GM19438 (cell line): ENCODE measurements around the gene KIAA0825.
A peak's percentile ranks its signal among the peaks of the same experiment; 100 is the strongest.
"Not testable (repeated sequence)": the region's sequence is repeated elsewhere in the genome, so short reads cannot be mapped to it uniquely, and the experiment has no call there.

Experiments used
- ATAC-seq: cut with Tn5 transposase; IDR thresholded peaks from one replicate; pipeline ENCODE4 v1.9.1; 2021; ENCODE audit warnings: low read depth; ENCODE audit not compliant: unreplicated experiment

Gene KIAA0825

GRCh38 chr5:94196953-94197352 is 421.5 kb downstream of the KIAA0825 start:
- no peak for ATAC-seq

GRCh38 chr5:94192658-94193391 is 425.6 kb downstream of the KIAA0825 start:
- ATAC-seq = no peak

DNA sequence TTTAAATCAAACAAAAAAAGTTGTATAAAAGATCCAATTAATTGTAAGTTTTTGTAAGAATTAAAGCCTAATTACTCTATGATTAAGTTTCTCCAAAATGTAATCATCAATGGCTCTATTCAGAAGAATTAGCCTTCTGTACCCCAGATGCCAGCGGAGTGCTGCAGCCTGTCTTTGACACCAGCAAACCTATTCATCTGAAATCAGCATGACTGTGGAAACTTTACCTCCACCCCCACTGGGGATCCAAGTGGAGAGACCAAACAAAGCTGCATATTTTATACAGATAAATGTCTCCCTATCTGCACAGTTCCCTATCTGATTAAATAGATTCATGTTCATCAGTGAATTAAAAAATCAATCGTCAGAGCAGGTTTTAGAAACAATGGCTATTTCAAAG is 426.8 kb downstream of the KIAA0825 start:
- ATAC-seq = no peak

DNA sequence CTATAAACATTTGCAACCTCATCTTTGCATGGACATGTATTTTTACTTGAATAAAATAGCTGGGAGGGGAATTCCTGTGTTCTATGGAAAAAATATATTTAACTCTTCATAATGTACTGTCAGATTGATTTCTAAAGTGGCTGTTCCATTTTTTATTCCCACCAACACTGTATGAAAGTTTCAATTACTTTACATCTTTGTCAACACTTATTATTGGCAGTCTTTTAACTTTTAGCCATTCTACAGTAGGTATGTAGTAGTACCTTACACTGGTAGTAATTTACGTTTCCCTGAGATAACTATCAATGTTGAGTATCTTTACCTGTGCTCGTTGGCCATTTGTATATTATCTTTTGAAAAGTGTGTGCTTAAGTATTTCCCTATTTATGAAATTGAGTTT is 429.7 kb downstream of the KIAA0825 start:
- ATAC-seq = no peak

- no peak for ATAC-seq
Measured at GRCh38 chr5:94184870-94185269, 433.5 kb downstream of the KIAA0825 start.

DNA sequence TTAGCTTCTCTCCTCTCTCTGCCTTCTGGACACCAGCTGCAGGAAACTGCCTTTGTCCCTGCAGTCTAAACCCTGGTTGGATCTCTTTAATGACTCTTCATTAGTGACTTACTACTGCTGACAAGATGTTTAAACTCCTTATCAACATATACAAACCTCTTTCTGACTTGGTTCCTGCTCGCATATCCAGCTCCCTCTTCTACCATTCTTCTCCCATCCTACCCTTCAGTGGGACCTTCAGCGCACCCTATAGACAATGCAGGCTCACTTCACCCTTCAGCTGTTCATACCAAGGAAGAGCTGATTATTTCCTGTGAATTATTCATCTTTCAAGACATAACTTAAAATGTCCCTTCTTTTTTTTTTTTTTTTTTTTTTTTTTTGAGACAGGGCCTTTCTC is 436.5 kb downstream of the KIAA0825 start:
- ATAC-seq = no peak

GRCh38 chr5:94180761-94181160 is 437.6 kb downstream of the KIAA0825 start:
- ATAC-seq = no peak

GRCh38 chr5:94175912-94176311 is 442.5 kb downstream of the KIAA0825 start:
- no peak for ATAC-seq

GRCh38 chr5:94174748-94175411 is 443.5 kb downstream of the KIAA0825 start:
- ATAC-seq = no peak

GRCh38 chr5:94173100-94173499 is 445.3 kb downstream of the KIAA0825 start:
- no peak for ATAC-seq

DNA sequence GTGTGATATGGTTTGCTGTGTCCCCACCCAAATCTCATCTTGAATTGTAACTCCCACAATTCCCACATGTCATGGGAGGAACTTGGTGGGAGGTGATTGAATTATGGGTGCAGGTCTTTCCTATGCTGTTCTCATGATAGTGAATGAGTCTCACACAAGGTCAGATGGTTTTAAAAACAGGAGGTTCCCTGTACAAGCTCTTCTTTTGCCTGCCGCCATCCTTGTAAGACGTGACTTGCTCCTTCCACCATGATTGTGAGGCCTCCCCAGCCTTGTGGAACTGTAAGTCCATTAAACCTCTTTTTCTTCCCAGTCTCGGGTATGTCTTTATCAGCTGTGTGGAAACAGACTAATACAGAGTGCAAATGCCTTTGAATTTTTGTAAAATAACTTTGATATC is 447.3 kb downstream of the KIAA0825 start:
- ATAC-seq = not testable (repeated sequence)

DNA sequence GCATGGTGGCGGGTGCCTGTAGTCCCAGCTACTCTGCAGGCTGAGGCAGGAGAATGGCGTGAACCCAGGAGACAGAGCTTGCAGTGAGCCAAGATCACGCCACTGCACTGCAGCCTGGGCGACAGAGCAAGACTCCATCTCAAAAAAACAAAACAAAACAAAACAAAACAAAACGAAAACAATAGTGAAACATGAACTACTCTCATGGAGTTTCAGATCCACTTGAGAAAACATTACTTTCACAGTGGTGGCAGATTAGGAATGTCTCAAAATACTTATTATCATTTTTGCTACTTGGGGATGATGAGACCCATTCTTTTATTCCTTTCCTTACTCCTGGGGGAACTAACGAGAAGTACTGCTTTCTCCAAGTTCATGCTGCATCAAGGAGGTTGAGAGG is 448.2 kb downstream of the KIAA0825 start:
- ATAC-seq = peak; percentile 90

DNA sequence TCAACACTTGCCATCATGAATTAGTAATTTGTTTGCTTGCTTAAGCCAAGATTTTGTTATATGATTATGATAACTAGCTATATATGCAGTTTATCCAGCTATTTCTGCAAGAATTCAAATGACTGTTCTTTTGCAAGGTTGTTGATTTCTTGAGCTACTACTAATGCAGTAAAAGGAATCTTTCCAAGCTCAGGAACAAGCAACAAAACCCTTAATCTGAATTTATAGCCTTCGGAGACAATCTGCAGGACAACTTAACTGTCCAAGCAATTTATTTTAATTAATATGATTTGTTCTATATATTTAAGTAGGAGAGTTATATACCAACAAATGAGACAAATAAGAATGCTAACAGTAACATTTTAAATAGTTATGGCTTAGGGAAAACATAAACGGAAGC is 450.3 kb downstream of the KIAA0825 start:
- no peak for ATAC-seq

DNA sequence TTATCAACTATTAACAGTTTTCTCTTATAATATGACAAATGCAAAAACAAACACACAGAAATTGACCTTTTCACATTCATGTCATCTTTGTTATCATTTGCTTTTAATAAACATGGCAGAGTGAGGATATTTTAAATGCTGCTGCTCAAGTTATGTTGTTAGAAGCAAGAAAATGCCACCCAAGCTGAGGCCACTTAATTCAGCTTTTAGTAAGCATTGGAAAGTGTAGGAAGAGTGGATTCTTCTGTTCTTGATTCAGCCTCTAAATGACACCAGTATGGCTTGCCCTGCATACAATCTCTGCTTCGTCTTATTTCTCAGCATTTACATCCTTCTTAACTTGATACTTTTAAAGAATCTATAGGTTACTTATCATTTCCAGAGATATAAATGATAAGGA is 456.6 kb downstream of the KIAA0825 start:
- ATAC-seq = no peak

GRCh38 chr5:94159144-94159543 is 459.3 kb downstream of the KIAA0825 start:
- ATAC-seq = no peak

- ATAC-seq = no peak
Measured at GRCh38 chr5:94157704-94158539, 460.5 kb downstream of the KIAA0825 start.

DNA sequence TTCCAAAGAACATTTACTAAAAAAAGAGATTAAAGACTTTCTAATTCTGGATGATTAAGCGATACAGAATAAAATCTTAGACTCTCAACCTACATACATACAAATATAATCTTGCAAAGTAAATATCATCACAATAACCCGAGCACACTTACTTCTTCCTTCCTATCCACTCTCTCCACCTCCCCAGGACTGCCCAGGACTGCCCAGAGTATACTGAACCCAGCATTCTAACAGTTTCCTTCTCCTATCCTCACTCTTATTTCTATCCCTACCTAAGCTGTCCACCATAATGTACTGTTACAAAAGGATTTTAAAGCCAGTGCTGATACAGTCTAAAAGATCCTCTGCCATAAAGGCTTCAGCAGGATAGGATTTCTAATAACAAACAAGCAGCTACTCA is 463.7 kb downstream of the KIAA0825 start:
- no peak for ATAC-seq

DNA sequence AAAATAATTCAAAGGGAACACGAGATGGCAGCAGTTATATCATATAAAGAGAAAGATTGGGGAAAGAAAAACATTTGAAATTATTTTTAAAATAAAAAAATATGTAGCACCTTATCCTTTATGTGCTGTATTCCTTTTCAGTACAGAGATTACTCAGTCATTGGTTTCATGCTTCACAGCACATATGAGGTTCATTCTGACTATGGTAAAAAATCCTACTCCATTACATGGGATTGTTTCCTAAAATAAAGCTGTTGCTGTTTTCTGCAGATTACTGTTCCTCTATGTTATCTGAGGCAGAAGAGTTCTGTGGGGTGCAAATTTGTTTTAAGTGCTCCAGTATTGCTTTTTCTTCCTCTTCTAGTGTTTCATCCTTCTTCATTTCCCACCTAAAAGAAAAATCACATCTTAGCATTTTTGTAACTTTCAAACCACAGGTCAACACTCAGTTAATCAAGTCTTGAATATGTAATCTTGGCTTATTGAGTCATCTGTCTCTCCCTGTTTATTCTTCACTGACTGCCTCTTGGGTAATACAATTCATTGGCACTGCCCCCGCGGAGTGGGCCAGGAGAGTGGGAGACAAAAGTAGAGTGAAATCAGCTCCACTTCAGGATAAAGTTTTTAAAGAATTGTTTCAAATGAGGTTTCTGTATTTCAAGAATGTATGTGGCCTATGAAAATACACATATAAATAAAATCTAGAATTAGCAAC is 464.5 kb downstream of the KIAA0825 start:
- no peak for ATAC-seq

GRCh38 chr5:94143621-94144020 is 474.8 kb downstream of the KIAA0825 start:
- ATAC-seq = not testable (repeated sequence)

GRCh38 chr5:94140300-94140699 is 478.1 kb downstream of the KIAA0825 start:
- ATAC-seq = no peak

DNA sequence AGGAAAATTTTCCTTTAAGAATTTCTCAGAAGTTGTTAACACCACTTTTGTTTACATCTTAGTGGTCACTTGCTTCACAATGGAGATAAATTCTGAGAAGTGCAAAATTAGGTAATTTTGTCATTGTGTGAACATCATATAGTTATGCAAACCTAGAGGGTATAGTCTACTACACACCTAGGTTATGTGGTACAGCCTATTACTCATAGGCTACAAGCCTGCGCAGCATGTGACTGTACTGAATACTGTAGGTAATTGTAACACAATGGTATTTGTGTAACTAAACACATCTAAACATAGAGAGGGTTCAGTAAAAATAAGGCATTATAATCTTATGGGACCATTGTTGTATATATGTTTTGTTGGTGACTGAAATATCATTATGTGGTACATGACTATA is 488.3 kb downstream of the KIAA0825 start:
- no peak for ATAC-seq
